DOHH2 (cell line): ENCODE results near the gene ENDOU.

ENCODE experiments used
- H3F3A ChIP-seq: fragments of 200-600 bp; sonication (generic), shearing (Covaris generic); 2 replicates; pipeline ENCODE4 v1.6.0; 2016; ENCODE audit warnings: antibody characterized with exemption, mild to moderate bottlenecking; ENCODE audit not compliant: control insufficient read depth, insufficient read depth
- H3K27ac ChIP-seq: fragments of 200-600 bp; sonication (generic); 2 replicates; pipeline ENCODE4 v1.5.1; 2014; ENCODE audit warnings: low read depth, mild to moderate bottlenecking, low read length, moderate library complexity
- H3K27me3 ChIP-seq: fragments of 200-600 bp; sonication (generic); 2 replicates; pipeline ENCODE4 v1.6.1; 2014; ENCODE audit warnings: mild to moderate bottlenecking, low read length, mixed read lengths; ENCODE audit not compliant: control insufficient read depth
- H3K36me3 ChIP-seq: fragments of 200-600 bp; sonication (generic); 2 replicates; pipeline ENCODE4 v1.6.1; 2014; ENCODE audit warnings: mild to moderate bottlenecking, low read length, moderate library complexity, mixed read lengths; ENCODE audit not compliant: control insufficient read depth
- H3K4me1 ChIP-seq: fragments of 200-600 bp; sonication (generic); 2 replicates; pipeline ENCODE4 v1.6.1; 2014; ENCODE audit warnings: mild to moderate bottlenecking, low read length, mixed read lengths; ENCODE audit not compliant: control insufficient read depth
- H3K4me2 ChIP-seq: fragments of 200-600 bp; sonication (generic); 2 replicates; pipeline ENCODE4 v1.6.0; 2014; ENCODE audit warnings: mild to moderate bottlenecking, low read length, moderate library complexity
- H3K4me3 ChIP-seq: fragments of 200-600 bp; sonication (generic); 2 replicates; pipeline ENCODE4 v1.5.1; 2014; ENCODE audit warnings: mild to moderate bottlenecking, low read length, mixed read lengths
- H3K79me2 ChIP-seq: fragments of 200-600 bp; sonication (generic); 2 replicates; pipeline ENCODE4 v1.6.1; 2014; ENCODE audit warnings: mild to moderate bottlenecking, low read length, mixed read lengths; ENCODE audit not compliant: control insufficient read depth
- H3K9me2 ChIP-seq: fragments of 200-600 bp; sonication (generic); replicated peaks from 2 replicates; pipeline ENCODE4 v1.6.1; 2014; ENCODE audit warnings: mild to moderate bottlenecking, low read length, mixed read lengths; ENCODE audit not compliant: control insufficient read depth
- H3K9me3 ChIP-seq: fragments of 200-600 bp; sonication (generic); 2 replicates; pipeline ENCODE4 v1.6.1; 2014; ENCODE audit warnings: antibody characterized with exemption, low read length, mixed read lengths; ENCODE audit not compliant: control insufficient read depth, insufficient read depth
- H4K20me1 ChIP-seq: fragments of 200-600 bp; sonication (generic); 2 replicates; pipeline ENCODE4 v1.6.0; 2014; ENCODE audit warnings: low read depth, mild to moderate bottlenecking, antibody characterized with exemption, low read length, moderate library complexity; ENCODE audit not compliant: control insufficient read depth, insufficient read depth
- CTCF ChIP-seq: fragments of 200-600 bp; sonication (generic); IDR thresholded peaks from one replicate; pipeline ENCODE4 v1.5.1; 2014; ENCODE audit warnings: antibody characterized with exemption, mild to moderate bottlenecking, low read depth, low read length; ENCODE audit not compliant: poor library complexity, severe bottlenecking
- EZH2phosphoT487 ChIP-seq: fragments of 200-600 bp; sonication (generic); IDR thresholded peaks from 2 replicates; pipeline ENCODE4 v1.6.1; 2017; ENCODE audit warnings: borderline replicate concordance, mild to moderate bottlenecking, antibody characterized with exemption, low read length, moderate library complexity, mixed read lengths

Gene ENDOU

GRCh38 chr12:47744778-47745436 is 19.6 kb upstream of the ENDOU start:
- Histone ChIP-seq H3K27ac (no peak overlapping the region), H3K4me2 (no peak overlapping the region), H3K27me3 (peaks cover 35% of the 10 kb centered on the region), H3K79me2 (no peaks in the 10 kb centered on the region), H3K36me3 (no peaks in the 10 kb centered on the region), H3K4me3 (no peak overlapping the region), H3K9me3 (no peaks in the 10 kb centered on the region), H3K9me2 (no peaks in the 10 kb centered on the region), H3K4me1 (peaks cover 21% of the 10 kb centered on the region), H4K20me1 (0 out of 2 replicates have a peak, but pooled peaks cover 5% of the 10 kb centered on the region), H3F3A (peaks cover 10% of the 10 kb centered on the region)
- no peak for TF ChIP-seq EZH2phosphoT487
- TF ChIP-seq CTCF: no peak

GRCh38 chr12:47744005-47744651 is 18.8 kb upstream of the ENDOU start:
- no peaks in the 10 kb centered on the region for H3K36me3 ChIP-seq
- H3K9me2 ChIP-seq: no peaks in the 10 kb centered on the region
- no peaks in the 10 kb centered on the region for H3K79me2 ChIP-seq
- TF ChIP-seq CTCF: peak; percentile 78
- TF ChIP-seq EZH2phosphoT487: no peak
- no peak overlapping the region for H3K4me2 ChIP-seq
- H3K27ac ChIP-seq: no peak overlapping the region
- H3K4me1 ChIP-seq: peaks cover 29% of the 10 kb centered on the region
- H3K27me3 ChIP-seq: peaks cover 32% of the 10 kb centered on the region
- 0 out of 2 replicates have a peak, but pooled peaks cover 5% of the 10 kb centered on the region for H4K20me1 ChIP-seq
- H3F3A ChIP-seq: peaks cover 10% of the 10 kb centered on the region
- no peak overlapping the region for H3K4me3 ChIP-seq
- no peaks in the 10 kb centered on the region for H3K9me3 ChIP-seq

GRCh38 chr12:47743311-47743860 is 18.1 kb upstream of the ENDOU start:
- Histone ChIP-seq H3K9me2 (no peaks in the 10 kb centered on the region), H3K4me3 (no peak overlapping the region), H3K4me1 (peaks cover 34% of the 10 kb centered on the region), H3K79me2 (no peaks in the 10 kb centered on the region), H3K36me3 (no peaks in the 10 kb centered on the region), H3K27ac (no peak overlapping the region), H4K20me1 (0 out of 2 replicates have a peak, but pooled peaks cover 5% of the 10 kb centered on the region), H3K27me3 (peaks cover 29% of the 10 kb centered on the region), H3K4me2 (no peak overlapping the region), H3K9me3 (no peaks in the 10 kb centered on the region), H3F3A (peaks cover 10% of the 10 kb centered on the region)
- no peak for TF ChIP-seq EZH2phosphoT487
- TF ChIP-seq CTCF: no peak
